Hepatic stellate cell (primary cell): Measurements from ENCODE around the gene TSC2.
A peak's percentile ranks its signal among the peaks of the same experiment; 100 is the strongest.

Source experiments
- DNase-seq: peaks from one replicate; pipeline ENCODE4 v3.0.0; 2011; ENCODE audit warnings: low spot score

The TSC2 gene

DNA sequence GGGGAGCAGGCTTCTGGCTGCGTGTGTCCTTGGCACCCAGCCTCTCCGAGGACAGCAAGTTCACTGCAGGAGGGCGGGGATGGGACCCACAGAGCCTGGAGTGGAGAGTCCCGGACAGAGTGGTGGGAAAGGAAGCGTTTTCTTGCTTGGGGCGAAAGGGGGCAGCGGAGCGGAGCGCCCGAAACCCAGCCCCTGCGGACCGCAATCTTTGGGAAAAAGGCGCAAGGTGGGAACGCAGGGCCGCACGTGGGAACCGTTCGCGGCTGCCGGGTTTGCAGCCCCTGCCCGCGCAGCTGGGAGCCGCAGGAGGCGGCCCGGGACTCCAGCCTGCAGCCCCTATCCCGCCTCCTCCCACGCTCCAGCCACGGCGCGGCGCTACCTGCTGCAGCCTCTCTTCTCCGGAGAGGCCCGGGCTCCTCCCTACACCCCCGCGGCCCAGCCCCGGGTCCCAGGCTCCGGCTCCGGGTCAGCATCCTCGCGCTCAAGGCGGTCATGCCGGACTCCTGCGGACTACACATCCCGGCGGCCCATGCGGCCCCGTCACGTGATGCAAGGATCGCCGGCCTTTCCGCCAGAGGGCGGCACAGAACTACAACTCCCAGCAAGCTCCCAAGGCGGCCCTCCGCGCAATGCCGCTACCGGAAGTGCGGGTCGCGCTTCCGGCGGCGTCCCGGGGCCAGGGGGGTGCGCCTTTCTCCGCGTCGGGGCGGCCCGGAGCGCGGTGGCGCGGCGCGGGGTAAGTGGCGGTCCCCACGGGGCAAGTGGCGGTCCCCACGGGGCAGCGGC lies at the start of gene TSC2, which contains the start of gene NTHL1:
Gene TSC2 (plus strand): TSS at position 656 of the 786 bp plus-strand sequence. CDS start 631 bp downstream, outside the sequence.
Gene NTHL1 (minus strand): TSS at position 505 of the 786 bp plus-strand sequence. CDS start 11 bp downstream, at position 494.
- peak; percentile 95 for DNase-seq

DNA sequence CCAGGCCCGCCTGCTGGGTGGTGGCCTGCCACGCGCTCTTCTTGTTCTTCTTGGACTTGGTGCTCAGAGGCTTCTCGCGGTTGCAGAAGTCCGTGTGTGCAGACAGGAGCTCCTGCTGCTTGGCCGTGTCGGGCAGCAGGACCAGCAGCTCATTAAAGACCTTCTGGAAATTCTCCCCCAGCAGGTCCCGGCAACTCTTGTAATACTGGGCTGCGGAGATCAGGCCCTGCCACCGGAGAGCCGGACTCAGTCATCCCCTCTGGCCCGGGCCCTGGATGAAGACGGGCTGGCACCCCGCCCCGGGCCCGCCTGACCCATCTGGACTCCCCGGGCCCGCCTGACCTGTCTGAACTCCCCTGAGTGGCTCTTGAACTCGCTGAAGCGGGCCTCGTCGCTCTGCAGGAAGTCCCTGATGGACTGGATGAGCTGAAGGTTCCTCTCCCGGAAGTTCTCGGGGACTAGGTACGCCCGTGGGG lies 49.4 kb upstream of the TSC2 start:
- DNase-seq, result no peak

DNA sequence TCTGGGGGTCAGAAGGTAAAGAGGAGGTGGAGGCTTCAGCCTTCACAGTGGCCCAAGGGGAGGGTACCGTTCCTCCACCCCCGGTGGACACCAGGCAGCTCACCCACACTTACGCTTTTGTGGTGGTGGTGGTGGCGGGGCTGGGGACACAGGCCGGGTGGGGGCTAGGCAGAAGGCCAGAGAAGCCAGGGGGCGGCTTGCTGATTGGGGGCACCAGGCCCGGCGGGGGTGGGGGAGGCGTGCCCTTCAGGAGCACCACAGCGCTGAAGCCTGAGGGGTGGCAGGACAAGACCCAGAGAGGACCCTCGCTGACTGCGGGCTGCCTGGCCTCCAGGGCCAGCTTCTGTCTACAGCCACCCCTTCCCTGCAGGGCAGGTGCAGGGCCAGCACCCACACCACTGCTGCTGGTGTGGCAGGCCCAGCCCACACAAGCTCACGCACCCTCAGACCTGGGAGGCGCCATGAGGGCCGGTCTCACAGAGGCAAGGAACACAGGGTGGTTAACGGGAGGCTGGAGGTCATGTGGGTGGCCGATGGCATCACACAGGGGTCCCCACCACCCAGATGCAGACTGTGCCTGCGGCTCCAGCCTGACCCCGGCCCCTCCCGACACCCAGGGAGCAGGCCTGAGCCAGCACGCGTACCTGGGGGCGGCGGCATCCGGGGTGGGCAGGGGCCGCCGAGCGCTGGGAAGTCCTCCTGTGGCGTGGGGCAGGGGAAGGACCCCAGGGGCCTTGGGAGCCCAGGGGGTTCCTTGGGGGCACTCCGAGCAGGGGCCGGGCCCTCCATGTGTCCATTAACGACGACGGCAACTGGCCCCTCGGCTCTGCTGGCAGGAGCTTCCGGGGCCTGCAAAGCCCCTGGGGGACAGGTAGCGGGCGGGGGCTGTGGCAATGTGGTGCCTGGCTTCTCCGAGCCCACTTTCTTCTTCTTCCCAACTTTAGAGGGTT lies 48.7 kb upstream of the TSC2 start:
- DNase-seq, result no peak

DNA sequence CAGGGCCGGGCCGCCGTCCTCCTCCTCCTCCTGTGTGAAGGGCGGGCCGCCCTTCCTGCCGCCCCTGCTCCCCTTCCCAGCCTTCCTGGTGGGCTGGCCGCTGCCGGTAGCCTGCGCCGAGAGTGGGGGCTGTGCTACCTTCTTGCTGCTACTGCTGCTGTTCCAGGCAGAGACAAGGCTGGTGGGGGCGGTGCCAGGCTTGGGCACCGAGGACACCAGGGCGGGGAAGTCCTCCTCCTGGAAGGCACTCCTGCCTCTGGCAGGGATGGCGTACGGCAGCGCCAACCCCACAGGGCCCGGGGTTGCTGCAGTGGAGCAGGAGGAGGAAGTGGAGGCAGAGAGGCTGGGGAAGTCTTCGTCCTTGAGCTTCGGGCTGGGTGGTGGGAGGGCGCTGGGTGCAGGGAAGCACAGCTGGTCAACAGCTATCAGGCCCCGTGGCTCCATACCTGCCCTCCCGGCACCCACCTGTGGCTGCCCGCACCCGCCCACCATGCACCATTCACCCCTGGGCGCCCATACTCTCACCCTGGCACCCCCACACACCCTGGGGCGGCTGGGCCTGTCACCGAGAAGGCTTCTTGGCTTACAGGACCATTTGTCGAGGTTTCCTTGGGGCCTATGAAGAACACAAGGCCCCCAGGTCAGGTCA lies 47.8 kb upstream of the TSC2 start:
- DNase-seq, result no peak

DNA sequence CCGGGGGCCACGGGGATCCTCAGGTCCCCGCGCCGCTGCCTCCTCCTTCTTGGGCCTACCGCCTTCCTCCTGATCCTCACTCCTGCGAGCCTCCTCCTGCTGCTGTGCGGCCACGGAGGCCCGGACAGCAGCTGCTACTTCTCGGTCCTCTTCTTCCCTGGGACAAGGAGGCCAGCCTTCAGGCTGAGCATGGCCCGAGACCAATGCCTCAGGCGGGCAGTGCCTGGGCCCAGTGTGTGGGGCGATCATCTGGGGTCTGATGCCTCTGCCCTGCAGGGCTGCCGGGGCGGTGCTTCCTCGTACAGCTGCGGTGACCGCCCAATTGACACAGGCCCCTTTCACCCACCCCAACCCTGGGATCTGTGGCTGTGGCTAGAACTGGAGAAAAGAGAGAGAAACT lies 46.8 kb upstream of the TSC2 start:
- no peak for DNase-seq

DNA sequence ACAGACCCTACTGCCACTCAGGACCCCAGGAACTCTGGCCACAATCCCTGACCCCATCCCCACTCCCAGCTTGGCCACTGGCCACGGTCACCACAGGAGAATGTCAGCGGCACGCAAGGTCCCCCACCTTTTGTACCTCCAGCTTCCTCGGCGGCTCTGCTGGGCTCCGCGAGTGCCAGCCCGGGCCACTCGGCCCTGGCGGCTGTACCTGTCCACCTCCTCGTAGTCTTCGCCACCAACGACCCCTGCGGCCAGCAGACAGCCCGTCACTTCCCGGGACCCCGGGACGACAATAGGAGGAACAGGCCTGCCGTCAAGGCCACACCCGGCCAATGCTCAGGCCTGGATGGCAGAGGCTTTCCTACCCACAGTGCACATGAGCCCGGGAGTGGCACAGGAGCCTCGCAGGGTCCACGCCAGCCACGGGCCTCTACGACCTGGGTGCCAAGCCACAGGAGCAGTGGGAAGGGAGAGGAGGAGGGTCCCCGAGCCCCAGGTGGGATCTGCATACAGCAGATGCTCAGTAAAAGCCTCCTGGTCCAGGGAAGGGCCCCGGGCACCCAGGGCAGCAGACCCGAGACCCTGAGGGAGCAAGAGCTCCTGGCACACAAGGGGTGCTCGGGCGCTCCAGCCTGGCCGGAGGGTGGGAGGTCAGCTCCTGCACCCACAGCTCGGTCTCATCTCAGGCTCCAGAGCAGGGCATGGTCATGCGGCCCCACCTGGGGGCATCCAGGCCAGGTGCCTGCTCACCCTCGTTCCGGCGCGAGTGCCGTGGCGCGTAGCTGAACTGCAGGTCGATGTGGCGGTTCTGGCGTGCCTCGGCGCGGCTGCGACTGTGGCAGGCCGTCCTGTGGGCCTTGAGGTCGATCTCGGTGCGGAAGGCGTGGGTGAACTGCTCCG lies 46.1 kb upstream of the TSC2 start:
- DNase-seq, result no peak

DNA sequence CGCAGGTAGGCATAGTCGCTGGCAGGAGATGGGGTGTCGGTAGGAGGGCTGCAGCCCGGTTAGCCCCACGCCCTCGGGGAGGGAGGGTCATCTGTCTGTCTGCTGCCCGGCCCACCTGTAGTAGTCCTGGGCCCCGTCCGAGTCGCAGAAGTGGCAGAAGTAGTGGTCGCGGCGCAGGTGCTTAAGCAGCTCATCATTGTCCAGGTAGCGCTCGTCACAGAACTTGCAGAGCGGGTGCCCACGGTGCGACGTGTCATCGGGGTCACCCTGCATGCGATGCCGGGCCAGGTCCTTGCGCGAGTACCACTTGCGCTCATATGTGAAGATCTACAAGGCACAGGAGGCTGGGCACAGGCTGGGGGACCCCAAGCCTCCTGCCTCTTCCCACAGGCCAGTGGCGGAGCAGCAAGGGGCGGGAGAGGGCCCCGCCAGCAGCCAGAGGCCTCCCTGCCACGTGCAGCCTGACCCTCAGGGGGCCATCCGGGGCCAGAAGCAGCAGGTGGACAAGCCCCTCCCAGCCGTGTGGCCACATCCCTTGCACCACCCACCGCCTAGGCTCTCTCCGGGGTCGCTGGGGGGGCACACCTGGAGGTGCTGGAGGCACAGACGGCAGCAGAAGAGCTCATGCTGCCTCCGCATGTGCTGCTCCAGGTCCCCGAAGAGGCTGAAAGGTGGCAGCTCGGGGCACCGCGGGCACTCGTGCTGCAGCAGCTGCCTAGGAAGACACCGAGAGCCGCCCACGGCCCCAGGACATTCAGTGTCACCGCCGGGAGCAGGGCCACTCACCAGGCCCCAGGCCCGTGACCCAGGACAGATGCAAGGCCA lies 45.2 kb upstream of the TSC2 start:
- no peak for DNase-seq

DNA sequence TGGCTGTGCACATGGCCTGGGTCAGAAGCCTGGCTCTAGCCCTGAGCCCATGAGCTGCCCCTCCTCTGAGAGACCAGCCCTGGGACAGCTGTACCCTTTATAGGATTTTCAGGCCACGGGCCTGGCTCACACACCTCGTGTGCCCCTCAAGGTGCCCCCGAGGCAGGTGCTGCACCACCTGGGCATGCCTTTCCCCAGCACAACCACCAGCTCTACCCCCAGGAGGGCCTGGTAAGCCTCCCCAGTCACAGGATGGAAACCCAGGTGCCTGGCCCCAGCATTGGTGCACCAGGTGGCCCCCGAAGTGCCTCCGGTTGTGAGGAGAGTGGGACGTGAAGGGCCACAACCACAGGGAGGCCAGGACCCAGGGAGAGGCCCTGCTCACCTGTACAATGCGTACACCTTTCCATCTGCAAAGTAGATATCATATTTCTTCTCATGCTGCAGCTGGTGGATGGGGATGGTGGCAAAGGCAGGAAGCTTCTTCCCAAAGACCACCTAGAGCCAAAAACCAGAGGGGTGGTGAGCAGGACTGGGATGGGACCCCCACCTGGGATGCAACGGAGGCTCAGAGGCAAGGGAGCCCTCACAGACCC lies 44.5 kb upstream of the TSC2 start:
- no peak for DNase-seq

DNA sequence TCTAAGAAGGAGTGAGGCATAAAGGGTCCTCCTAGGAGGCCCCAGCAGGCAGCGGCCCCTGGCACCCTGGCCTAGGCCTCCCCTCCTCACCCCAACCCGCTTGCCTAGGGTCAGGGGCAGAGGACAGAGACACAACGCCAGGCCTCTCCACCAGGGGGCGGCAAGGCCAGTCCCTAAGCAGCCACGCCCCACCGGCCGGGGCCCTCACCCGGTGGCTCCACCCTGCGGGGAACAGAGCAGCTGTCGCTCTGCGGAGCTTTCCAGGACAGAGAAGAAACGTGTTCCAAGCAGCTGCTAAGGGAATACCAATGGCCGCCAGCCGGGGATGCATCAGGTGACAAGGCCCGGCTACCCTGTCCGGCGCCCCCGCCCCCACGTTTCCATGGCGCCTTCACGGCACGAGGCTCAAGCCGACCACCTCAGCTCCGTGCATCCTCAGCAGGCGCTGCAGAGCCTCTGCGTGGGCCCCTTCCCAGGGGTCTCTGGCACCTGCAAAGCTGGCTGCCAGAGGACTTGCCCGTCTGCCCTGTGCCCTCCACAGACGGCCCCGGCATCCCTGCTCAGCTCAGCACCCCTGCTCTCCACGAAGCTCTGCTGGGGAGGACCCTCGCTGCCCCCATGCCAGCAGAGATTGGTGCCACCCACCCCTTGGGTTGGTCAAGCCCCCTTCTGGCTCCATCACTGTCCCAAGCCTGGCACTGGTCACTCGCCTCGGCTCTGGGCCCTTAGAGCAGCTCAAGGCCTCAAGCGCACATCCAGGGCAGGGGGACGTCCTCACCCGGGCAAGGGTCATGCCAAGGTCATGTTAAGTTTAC lies 43.8 kb upstream of the TSC2 start:
- peak; percentile 96 for DNase-seq

DNA sequence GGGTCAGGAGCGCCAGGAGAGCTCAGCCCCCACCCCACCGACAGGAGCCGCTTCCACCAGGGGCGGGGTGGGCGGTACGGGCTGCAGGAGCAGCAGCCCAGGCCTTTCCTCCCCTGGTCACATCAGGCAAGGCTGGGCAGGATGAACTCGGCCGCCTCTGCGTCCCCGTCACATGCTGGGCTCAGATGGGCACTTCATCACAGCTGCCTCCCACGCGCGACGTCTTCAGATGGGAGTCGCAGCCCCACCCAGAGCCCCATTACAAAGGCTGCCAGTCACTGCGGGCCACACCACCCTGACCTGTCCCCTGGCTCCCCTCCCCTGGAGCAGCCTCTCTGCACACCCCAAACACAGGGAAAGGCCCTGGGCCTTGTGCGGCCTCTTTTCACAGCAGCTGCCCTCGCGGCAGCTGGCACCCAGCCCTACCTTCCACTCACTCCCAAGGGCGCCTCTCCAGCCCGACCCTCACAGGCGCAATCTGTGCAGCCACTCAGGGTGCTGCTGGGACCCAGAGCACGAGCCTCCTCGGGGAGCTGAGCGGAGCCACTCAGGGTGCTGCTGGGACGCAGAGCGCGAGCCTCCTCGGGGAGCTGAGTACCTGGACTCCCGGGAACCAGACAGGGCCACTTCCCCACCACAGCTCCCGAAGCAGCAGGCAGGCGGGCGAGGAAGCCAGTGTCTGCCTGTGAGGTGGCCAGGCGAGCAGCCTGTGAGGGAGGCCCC lies 42.8 kb upstream of the TSC2 start:
- DNase-seq, result no peak

DNA sequence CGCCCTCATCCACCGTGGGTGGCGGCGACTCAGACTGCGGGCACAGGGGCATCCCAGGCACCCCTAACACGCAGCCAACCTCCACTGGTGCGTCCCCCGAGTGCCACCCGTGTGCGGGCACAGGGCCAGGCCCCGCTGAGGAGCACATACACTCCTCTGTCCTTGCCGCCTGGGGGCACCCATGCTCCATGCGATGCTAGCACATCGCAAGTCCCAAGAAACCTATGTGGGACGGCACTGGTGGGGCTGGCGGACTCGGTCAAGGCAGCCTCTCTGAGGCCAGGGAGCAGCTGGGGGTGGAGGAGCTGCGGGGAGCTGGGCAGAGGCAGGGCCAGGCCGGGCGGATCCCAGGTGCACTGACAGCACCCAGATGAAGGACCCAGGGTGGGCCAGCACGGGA lies 42.1 kb upstream of the TSC2 start:
- DNase-seq, result no peak

DNA sequence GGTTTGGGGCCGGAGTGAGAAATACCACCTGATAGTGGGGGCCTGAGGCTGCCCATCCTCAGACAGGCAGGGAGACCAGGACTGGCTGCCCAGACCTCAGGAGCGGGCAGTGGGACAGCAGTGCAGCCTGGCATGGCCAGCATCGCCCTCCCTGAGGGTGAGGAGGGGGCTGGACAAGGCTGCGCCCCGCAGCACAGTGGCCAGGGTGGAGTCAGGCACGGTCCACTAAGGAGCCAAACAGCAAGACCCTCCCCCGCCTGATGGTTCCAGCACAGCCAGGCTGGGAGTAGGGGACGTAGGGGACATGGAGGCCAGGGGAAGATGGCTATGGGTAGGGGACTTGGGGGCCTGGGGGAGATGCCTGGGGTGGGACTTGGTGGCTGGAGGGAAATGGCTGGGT lies 41.5 kb upstream of the TSC2 start:
- DNase-seq, result no peak

DNA sequence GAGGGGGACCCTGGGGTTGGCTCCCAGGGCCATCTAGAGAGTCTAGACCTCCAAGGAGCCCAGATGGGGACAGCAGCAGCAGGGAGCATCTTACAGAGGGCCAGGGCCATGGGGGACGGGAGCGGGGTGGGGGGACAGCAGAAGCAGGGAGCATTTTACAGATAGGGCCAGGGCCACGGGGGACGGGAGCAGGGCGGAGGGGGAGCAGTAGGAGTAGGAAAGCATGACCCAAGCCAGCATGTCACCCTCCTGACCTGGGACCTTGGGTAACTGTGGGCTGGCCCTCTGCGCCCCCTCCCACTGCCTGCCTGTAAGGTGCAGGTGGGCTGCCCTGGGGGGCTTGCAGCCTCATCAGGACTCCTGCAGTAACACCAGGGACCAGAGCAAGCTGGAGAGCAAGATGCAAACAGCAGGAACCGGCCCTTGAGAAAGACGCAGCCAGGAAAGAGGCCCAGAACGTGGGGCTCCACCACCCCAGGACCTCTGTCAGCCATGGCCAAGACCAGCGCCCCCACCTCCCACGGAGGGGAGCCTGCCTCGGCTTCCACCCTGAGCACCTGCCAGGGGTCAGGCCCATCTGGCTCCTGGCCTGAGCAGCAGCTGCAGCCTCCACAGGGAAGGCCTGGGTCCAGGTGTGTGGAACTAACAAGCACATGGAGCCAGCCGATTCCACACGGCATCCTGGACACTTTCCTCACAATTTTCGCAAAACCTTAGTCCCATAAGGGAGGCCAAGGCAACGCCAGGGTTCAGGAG lies 40.5 kb upstream of the TSC2 start:
- no peak for DNase-seq

DNA sequence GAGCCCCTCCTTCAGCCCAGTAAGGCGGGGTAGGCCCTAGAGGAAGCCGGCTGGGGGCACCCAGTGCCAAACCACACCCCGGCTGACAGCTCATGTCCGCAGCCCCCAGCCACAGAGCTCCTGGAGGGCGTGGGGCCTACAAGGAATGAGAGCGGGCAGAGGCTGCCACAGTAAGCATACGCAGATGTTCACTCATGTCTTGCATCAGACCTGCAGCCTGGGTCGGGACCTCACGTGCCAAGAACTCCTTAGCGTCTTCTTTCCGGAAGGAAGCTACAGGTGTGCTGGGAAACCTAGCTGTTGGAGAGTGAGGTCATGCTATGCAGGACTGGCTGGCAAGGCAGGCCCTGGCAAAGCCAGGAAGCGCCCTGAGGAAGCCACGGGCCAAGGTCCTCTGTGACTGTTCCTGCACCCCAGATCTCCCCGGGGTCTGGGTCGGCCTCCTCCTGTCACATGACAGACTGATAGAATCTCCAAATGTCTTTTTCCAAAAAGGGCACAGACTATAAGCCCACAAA lies 39.7 kb upstream of the TSC2 start:
- no peak for DNase-seq

DNA sequence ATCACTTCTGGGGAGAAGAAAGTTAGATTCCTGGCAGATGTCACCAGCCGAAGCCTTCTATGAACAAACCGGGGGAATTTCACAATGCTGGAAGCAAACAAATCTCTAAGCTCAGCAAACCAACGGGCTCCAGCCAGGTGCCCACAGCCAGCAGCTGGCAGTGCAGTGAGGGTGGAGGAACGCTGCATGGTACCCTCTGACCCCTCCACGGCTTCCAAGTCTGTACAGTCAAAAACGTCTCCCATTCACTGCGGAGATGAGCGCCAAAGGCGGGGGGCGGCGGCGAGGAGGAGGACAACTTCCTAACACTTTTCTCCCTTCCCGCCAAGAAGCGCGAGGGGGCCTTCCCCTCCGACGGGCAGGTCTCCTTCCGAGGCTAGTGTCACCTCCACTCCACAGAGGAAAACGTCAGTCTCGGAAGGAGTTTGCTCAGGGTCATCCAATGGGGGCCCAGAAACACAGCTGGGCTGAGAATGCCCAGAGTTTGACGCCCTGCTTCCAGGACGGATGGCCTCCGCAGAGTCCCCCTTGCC lies 39.1 kb upstream of the TSC2 start:
- peak; percentile 62 for DNase-seq

DNA sequence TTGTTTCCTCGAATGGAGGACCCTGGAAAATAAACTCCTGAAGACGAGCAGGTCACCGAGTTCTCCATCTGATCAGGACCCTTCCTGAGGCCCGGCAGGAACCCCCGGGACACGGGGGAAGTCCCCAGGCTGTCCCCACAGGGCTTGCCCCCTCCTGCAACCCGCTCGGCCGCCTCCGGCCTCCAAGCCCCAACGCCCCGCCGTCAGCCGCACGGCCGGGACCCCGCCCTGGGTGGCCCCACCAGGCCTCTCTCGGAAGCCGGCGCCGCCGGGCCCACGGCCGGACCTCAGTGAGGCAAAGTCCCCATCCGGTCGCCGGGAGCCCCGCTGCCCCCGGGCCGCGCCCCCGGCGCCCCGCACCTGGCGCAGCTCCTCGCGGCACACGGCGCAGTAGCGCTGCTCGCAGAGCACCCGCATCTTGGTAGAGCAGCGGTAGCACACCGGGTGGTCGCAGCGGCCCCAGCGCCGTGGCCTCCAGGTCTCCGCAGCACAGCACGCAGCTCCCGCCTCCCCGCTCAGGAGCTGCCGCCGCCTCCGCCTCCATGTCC lies 38.5 kb upstream of the TSC2 start:
- no peak for DNase-seq
